ENCODE results near the gene CLIC5.

CLIC5 gene

DNA sequence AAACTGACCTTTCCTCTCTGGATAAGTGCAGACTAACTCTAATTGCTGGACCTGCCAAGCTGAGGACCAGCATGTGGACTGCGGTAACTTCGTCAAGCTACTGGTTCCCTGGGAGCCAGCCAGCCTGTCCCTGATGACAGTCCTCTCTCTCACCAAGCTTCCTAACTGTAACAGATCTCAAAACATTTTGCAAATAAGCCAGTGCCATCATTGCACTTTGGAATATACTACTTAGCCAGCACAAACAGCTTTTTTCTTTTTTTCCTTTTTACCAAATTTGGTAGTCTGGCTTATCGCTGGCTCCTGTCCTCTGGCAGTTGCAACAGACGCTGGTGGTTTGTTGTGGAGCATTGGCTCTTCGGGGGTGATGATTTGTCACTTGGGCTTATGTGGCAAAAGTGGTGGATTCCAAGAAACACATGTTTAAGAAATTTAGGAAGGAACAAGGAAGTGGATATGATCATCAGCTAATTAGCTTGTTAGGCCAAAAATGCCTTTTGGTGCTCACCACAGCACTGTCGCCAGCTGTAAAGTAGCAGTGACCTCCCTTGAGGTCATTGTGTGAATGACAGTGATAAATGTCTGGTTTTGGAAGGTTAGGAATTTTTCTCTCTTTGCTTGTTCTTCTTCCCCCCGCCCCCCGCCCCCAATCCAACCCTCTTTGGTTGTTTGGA lies 171.7 kb downstream of the CLIC5 start:
- no peak for DNase-seq (ENCODE audit: low read depth in 3 of 3)

DNA sequence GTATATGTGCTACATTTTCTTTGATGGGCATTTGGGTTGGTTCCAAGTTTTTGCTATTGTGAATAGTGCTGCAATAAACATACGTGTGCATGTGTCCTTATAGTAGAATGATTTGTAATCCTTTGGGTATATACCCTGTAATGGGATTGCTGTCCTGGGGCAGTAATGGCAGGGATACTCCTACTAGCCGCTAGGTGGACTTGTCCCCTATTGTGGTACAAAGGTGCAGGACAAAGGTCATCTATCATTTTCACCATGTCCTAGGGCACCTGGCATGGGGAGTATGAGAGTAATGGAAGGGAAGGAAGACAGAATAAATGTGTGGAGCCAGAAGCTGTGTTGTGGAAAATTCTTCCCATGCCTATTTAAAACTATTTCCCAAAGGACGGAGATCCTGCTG lies 174.6 kb downstream of the CLIC5 start:
- DNase-seq (ENCODE audit: low read depth in 3 of 3), result no peak

DNA sequence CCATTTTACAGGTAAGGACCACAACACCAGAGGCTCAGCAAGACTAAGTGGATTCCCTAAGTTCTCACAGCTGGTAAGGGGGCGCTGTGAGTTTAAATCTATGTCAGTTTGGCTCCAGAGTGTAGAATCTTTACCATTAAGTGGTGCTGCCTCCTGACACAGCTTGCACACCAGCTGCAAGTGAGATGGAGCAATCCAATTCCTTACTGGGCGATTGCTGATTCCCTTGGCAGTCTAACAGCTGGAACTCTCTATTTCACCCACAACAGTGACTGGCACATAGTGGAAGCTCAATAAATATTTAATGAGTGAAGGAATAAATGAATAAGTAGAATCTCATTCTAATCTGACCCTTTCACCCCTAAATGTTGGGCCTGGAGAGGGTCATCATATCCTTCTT lies 176.7 kb downstream of the CLIC5 start:
- DNase-seq (ENCODE audit: low read depth in 3 of 3), result no peak

DNA sequence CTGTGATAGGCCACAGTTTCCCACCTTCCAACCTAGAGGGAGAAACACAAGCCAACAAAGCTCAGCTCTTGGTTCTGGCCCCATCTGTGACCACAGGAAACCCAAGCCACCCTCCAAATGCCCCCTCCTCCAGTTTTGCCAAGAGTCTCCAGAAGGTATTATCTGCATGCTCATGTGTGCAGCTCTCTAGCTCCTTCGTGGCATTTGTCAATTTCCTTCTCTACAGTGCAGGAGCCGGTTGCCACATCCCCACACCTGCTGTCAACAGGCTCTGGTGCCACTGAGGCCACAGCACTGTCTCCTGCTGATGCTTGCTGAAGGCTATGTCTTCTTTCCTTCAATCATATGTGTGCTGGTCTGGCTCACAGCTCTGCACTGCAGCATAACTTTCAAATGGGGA lies 177.2 kb downstream of the CLIC5 start:
- DNase-seq (ENCODE audit: low read depth in 3 of 3), result no peak

DNA sequence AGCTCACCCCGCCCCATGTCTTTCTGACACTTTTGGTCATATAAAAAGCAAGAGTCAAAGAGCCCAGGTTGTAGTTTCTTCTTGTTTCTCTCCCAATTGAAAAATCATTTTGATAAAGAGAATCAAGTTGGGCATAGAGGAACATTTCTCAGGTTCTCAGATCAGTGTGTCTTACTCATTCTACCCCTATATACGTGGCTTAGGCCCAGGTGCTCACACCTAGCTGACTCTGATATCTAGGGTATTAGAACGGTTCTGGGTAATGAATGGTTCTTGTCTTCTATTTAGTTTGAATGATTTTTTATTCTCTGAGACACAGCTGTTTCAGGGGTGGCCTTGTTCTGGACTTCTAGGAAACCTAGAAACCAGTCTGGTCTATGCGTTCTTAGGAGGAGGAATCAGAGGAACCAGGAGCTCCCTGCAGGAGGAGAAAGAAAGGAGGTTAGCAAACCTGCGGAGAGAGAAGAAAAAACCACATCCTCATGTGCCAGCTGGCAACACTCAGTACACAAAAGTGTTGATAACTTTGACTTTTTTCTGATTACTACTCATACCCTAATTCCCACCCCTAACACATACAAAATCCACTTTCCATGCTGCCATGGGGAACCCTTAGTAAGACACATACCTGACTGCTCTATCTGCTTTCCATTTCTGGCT lies 178.0 kb downstream of the CLIC5 start:
- DNase-seq (ENCODE audit: low read depth in 3 of 3), result no peak

DNA sequence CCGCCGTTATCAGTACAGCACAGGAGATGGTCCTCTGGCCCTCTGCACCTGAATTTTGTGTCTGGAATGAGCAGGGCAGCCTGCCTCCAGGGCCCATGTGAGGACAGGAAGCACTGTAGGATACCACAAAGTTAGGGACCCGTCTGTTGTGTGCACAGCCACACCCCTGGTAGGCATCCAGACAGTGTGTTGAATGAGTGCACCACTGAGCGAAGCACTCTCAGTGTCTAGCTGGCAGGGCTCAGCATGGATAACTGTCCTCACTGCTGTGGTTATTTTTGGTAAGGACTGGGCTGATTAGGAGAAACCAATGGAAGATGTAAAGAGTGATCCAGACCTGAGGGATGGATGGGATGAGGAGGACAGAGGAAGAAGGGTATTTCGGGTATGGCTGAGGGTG lies 178.7 kb downstream of the CLIC5 start:
- no peak for DNase-seq (ENCODE audit: low read depth in 3 of 3)

DNA sequence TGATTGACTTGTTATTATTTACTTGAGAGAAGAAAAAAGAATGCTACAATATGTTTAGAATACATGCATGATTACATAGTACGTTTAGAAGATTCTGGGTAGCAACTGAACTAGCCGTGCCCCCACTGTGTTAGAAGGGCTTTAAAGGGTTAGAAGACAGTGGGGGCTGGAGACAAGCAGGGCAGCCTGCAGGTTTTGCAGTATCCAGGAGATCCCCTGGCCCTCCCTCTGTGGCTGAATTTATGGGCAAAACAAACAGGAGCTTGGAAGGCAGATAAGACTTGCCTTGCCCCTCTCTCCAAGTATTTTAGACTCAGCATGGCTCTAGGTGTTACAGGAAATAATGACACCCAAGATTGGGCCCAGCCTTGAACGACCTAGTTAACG lies 179.2 kb downstream of the CLIC5 start:
- no peak for DNase-seq (ENCODE audit: low read depth in 3 of 3)

DNA sequence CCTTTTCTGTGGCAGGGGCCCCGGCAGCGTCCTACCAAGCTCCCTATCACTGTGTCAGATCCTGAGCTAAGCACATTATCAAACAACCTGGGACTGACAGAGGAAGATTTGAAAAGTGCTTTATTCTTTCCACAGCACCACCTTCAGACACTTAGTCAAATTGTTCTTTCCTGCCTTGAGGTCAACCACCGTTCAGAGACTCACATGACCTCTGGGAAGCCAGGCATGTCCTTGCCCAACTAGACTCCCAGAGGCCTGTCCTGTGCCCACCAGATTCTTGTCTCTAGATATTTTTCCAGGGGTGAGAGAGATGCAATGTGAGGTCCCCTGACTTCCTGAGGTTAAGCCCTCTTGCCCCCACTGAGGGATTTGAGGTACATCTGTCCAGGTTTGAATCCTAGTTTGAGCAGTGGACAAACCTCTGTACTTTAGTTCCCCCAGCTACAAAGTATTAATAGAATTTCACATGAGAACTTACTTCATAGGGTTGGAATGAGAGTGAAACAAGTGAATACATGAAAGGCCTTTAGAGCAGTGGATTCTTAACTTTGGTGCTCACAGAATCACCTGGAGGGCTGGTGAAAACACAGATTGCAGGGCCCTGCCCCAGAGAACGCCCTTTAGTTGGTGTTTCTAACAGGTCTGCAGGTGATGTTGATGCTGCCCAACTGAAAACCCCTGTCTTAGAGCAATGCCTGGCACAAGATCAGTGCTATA lies 179.8 kb downstream of the CLIC5 start:
- no peak for DNase-seq (ENCODE audit: low read depth in 3 of 3)

DNA sequence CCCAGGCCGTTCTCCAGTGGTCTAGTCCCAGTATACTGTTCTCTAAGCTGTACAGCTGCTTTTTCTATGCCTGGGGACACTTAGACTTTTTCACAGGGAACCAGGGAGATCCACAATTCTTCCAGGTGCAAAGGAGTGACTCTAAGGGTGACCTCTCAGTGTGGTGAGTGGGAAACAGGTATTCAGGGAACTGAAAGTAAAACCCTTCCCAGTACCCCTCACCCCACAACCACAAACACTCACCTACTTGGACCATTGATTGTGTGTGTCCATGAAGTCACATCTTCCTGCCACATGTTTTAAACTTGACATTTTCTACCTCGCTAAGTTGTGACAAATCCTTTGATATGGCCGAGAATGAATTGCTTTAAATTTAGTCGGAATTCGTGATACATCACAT lies 183.6 kb downstream of the CLIC5 start:
- DNase-seq (ENCODE audit: low read depth in 3 of 3), result no peak
